HUES48 (cell line): ENCODE results near the gene NANS.
"Not testable (repeated sequence)": the region's sequence is repeated elsewhere in the genome, so short reads cannot be mapped to it uniquely, and the experiment has no call there.

ENCODE experiments used
- H3K27ac ChIP-seq: one replicate; pipeline ENCODE4 v1.7.0; 2013; ENCODE audit warnings: low read depth, low read length, inconsistent platforms
- H3K27me3 ChIP-seq: 2 replicates; pipeline ENCODE4 v1.6.1; 2013; ENCODE audit warnings: mild to moderate bottlenecking, low read length; ENCODE audit not compliant: control insufficient read depth, insufficient read depth
- H3K36me3 ChIP-seq: 2 replicates; pipeline ENCODE4 v1.6.1; 2013; ENCODE audit warnings: low read length; ENCODE audit not compliant: control insufficient read depth, insufficient read depth
- H3K4me1 ChIP-seq: 2 replicates; pipeline ENCODE4 v1.6.1; 2013; ENCODE audit warnings: mild to moderate bottlenecking, low read length; ENCODE audit not compliant: control insufficient read depth, insufficient read depth
- H3K4me3 ChIP-seq: 2 replicates; pipeline ENCODE4 v1.5.1; 2013; ENCODE audit warnings: mild to moderate bottlenecking, low read depth, low read length
- H3K9ac ChIP-seq: 2 replicates; pipeline ENCODE4 v1.6.1; 2013; ENCODE audit warnings: mild to moderate bottlenecking, low read depth, low read length, moderate library complexity
- H3K9me3 ChIP-seq: 2 replicates; pipeline ENCODE4 v1.6.1; 2013; ENCODE audit warnings: low read length; ENCODE audit not compliant: control insufficient read depth, insufficient read depth

Gene NANS

GRCh38 chr9:98087420-98088354, 31.2 kb downstream of the NANS start:
- H3K36me3 ChIP-seq = peaks cover 16% of the 10 kb centered on the region
- H3K4me3 ChIP-seq = peak overlapping the region; percentile 41; the same call in 1 of the 2 replicates
- H3K9me3 ChIP-seq = no peaks in the 10 kb centered on the region
- no peaks in the 10 kb centered on the region for H3K27me3 ChIP-seq
- H3K9ac ChIP-seq = no peak overlapping the region
- H3K4me1 ChIP-seq = peaks cover 49% of the 10 kb centered on the region
- no peak overlapping the region for H3K27ac ChIP-seq

- not testable (repeated sequence) for H3K27me3 ChIP-seq, H3K36me3 ChIP-seq, H3K9me3 ChIP-seq, H3K9ac ChIP-seq
- H3K4me3 ChIP-seq = peak overlapping the region; percentile 44
- peaks cover 51% of the 10 kb centered on the region for H3K4me1 ChIP-seq
- H3K27ac ChIP-seq = peak overlapping the region; percentile 37
Measured at GRCh38 chr9:98090674-98091073, 34.1 kb downstream of the NANS start.

GRCh38 chr9:98091735-98092612, 35.4 kb downstream of the NANS start:
- H3K9ac ChIP-seq = no peak overlapping the region
- H3K27ac ChIP-seq = peak overlapping the region; percentile 26
- no peak overlapping the region; the same call in 1 of the 2 replicates for H3K4me3 ChIP-seq
- peaks cover 8% of the 10 kb centered on the region; the same call in 1 of the 2 replicates for H3K36me3 ChIP-seq
- H3K27me3 ChIP-seq = no peaks in the 10 kb centered on the region
- no peaks in the 10 kb centered on the region for H3K9me3 ChIP-seq
- peaks cover 38% of the 10 kb centered on the region for H3K4me1 ChIP-seq

GRCh38 chr9:98092613-98092931, 36.0 kb downstream of the NANS start:
- H3K9ac ChIP-seq = no peak overlapping the region
- H3K36me3 ChIP-seq = peaks cover 14% of the 10 kb centered on the region
- no peak overlapping the region for H3K27ac ChIP-seq
- H3K4me1 ChIP-seq = peaks cover 33% of the 10 kb centered on the region
- H3K27me3 ChIP-seq = no peaks in the 10 kb centered on the region
- no peaks in the 10 kb centered on the region for H3K9me3 ChIP-seq
- no peak overlapping the region for H3K4me3 ChIP-seq

GRCh38 chr9:98094316-98094715, 37.8 kb downstream of the NANS start:
- peaks cover 32% of the 10 kb centered on the region for H3K4me1 ChIP-seq
- H3K27me3 ChIP-seq = no peaks in the 10 kb centered on the region
- H3K27ac ChIP-seq = no peak overlapping the region
- no peak overlapping the region for H3K9ac ChIP-seq
- H3K9me3 ChIP-seq = no peaks in the 10 kb centered on the region
- H3K4me3 ChIP-seq = no peak overlapping the region
- H3K36me3 ChIP-seq = peaks cover 21% of the 10 kb centered on the region

GRCh38 chr9:98094851-98095250, 38.3 kb downstream of the NANS start:
- Histone ChIP-seq H3K27ac (no peak overlapping the region), H3K4me3 (no peak overlapping the region), H3K36me3 (peaks cover 26% of the 10 kb centered on the region), H3K27me3 (no peaks in the 10 kb centered on the region), H3K9me3 (no peaks in the 10 kb centered on the region), H3K9ac (no peak overlapping the region), H3K4me1 (peaks cover 27% of the 10 kb centered on the region)

- no peak overlapping the region for H3K4me3 ChIP-seq
- H3K27ac ChIP-seq = no peak overlapping the region
- no peak overlapping the region for H3K9ac ChIP-seq
- H3K36me3 ChIP-seq = peaks cover 27% of the 10 kb centered on the region
- no peaks in the 10 kb centered on the region for H3K9me3 ChIP-seq
- peaks cover 22% of the 10 kb centered on the region for H3K4me1 ChIP-seq
- H3K27me3 ChIP-seq = no peaks in the 10 kb centered on the region
Measured at GRCh38 chr9:98095401-98095800, 38.9 kb downstream of the NANS start.

- peaks cover 19% of the 10 kb centered on the region for H3K4me1 ChIP-seq
- no peak overlapping the region for H3K27ac ChIP-seq
- H3K9me3 ChIP-seq = no peaks in the 10 kb centered on the region
- no peak overlapping the region for H3K9ac ChIP-seq
- no peaks in the 10 kb centered on the region for H3K27me3 ChIP-seq
- H3K4me3 ChIP-seq = no peak overlapping the region
- H3K36me3 ChIP-seq = peaks cover 27% of the 10 kb centered on the region
Measured at GRCh38 chr9:98096091-98096490, 39.6 kb downstream of the NANS start.

- no peak overlapping the region for H3K27ac ChIP-seq
- peaks cover 1% of the 10 kb centered on the region; the same call in 1 of the 2 replicates for H3K4me1 ChIP-seq
- no peak overlapping the region for H3K9ac ChIP-seq
- no peak overlapping the region for H3K4me3 ChIP-seq
- no peaks in the 10 kb centered on the region for H3K27me3 ChIP-seq
- H3K9me3 ChIP-seq = no peaks in the 10 kb centered on the region
- H3K36me3 ChIP-seq = peaks cover 27% of the 10 kb centered on the region
Measured at GRCh38 chr9:98097836-98098235, 41.3 kb downstream of the NANS start.

- H3K4me1 ChIP-seq = no peaks in the 10 kb centered on the region
- peaks cover 27% of the 10 kb centered on the region for H3K36me3 ChIP-seq
- no peaks in the 10 kb centered on the region for H3K27me3 ChIP-seq
- H3K9me3 ChIP-seq = no peaks in the 10 kb centered on the region
- no peak overlapping the region for H3K4me3 ChIP-seq
- no peak overlapping the region for H3K27ac ChIP-seq
- no peak overlapping the region for H3K9ac ChIP-seq
Measured at GRCh38 chr9:98099346-98099745, 42.8 kb downstream of the NANS start.

GRCh38 chr9:98099898-98100297, 43.4 kb downstream of the NANS start:
- Histone ChIP-seq H3K9ac (no peak overlapping the region), H3K27ac (no peak overlapping the region), H3K36me3 (peaks cover 26% of the 10 kb centered on the region), H3K27me3 (no peaks in the 10 kb centered on the region), H3K4me3 (no peak overlapping the region), H3K9me3 (no peaks in the 10 kb centered on the region), H3K4me1 (no peaks in the 10 kb centered on the region)
